HG03442 (cell line): ENCODE results near the gene GPR68.
"Not testable (repeated sequence)": the region's sequence is repeated elsewhere in the genome, so short reads cannot be mapped to it uniquely, and the experiment has no call there.

Source experiments
- ATAC-seq: cut with Tn5 transposase; IDR thresholded peaks from one replicate; pipeline ENCODE4 v1.9.1; 2021; ENCODE audit warnings: mild to moderate bottlenecking, moderate library complexity; ENCODE audit not compliant: unreplicated experiment

Gene GPR68

GRCh38 chr14:91200802-91201201 is 43.7 kb downstream of the GPR68 start:
- ATAC-seq: not testable (repeated sequence)

- no peak for ATAC-seq
Observed at GRCh38 chr14:91197631-91198030, 46.9 kb downstream of the GPR68 start.

- ATAC-seq: no peak
Observed at GRCh38 chr14:91195881-91196280, 48.6 kb downstream of the GPR68 start.

GRCh38 chr14:91193069-91193468 is 51.4 kb downstream of the GPR68 start:
- no peak for ATAC-seq

GRCh38 chr14:91190853-91191252 is 53.7 kb downstream of the GPR68 start:
- no peak for ATAC-seq

- no peak for ATAC-seq
Observed at GRCh38 chr14:91187271-91187670, 57.2 kb downstream of the GPR68 start.

- ATAC-seq: no peak
Observed at GRCh38 chr14:91186515-91187066, 57.9 kb downstream of the GPR68 start.

- ATAC-seq: no peak
Observed at GRCh38 chr14:91185721-91186120, 58.8 kb downstream of the GPR68 start.

GRCh38 chr14:91184559-91184958 is 59.9 kb downstream of the GPR68 start:
- ATAC-seq: no peak

- ATAC-seq: not testable (repeated sequence)
Observed at GRCh38 chr14:91182753-91183152, 61.8 kb downstream of the GPR68 start.
